IMR-90 (cell line): ENCODE data around the gene MSH3.

Source experiments
- CEBPB ChIP-seq: IDR thresholded peaks from 2 replicates; pipeline ENCODE4 v1.6.1; 2012; ENCODE audit warnings: low read depth, low read length, improper control_type of control experiment
- CTCF ChIP-seq: conservative IDR thresholded peaks from 2 replicates; pipeline ENCODE4 v1.5.1; 2012; ENCODE audit warnings: mild to moderate bottlenecking, low read depth, low read length, improper control_type of control experiment
- MAFK ChIP-seq: IDR thresholded peaks from 2 replicates; pipeline ENCODE4 v1.6.1; 2012; ENCODE audit warnings: low read depth, low read length, improper control_type of control experiment
- MXI1 ChIP-seq: IDR thresholded peaks from 2 replicates; pipeline ENCODE4 v1.6.1; 2012; ENCODE audit warnings: low read depth, mild to moderate bottlenecking, low read length, moderate library complexity, borderline replicate concordance
- NFE2L2 ChIP-seq: fragments of 150-350 bp; IDR thresholded peaks from 2 replicates; pipeline ENCODE4 v1.6.1; 2016; ENCODE audit warnings: low read depth, mild to moderate bottlenecking, low read length
- POLR2A ChIP-seq: IDR thresholded peaks from 2 replicates; pipeline ENCODE4 v1.6.1; 2012; ENCODE audit warnings: mild to moderate bottlenecking, low read depth, low read length
- RAD21 ChIP-seq: IDR thresholded peaks from 2 replicates; pipeline ENCODE4 v1.6.1; 2012; ENCODE audit warnings: low read length, improper control_type of control experiment
- RCOR1 ChIP-seq: IDR thresholded peaks from 2 replicates; pipeline ENCODE4 v1.6.1; 2012; ENCODE audit warnings: mild to moderate bottlenecking, low read length, improper control_type of control experiment; ENCODE audit not compliant: insufficient replicate concordance
- RFX5 ChIP-seq: IDR thresholded peaks from 2 replicates; pipeline ENCODE4 v1.8.0; 2012; ENCODE audit warnings: low read depth, mild to moderate bottlenecking, low read length, moderate library complexity
- SMC3 ChIP-seq: fragments of 150-350 bp; IDR thresholded peaks from 2 replicates; pipeline ENCODE4 v1.6.1; 2016; ENCODE audit warnings: low read depth, mild to moderate bottlenecking, antibody characterized with exemption, low read length, moderate library complexity

- TF ChIP-seq CTCF (no peak), POLR2A (no peak), SMC3 (no peak), MAFK (no peak), RCOR1 (no peak), CEBPB (no peak), RFX5 (no peak), RAD21 (no peak), NFE2L2 (no peak), MXI1 (no peak)
These were observed 217.1 kb downstream of the MSH3 start for GRCh38 chr5:80871541-80871961.
